DMS153 (cell line): ENCODE data around the gene MTCH1.

Experiments
- DNase-seq: peaks from one replicate; lab custom pipeline; 2025; lab: John Stamatoyannopoulos, UW

The MTCH1 gene

GRCh38 chr6:37017606-37018197 lies 31.7 kb upstream of the MTCH1 start:
- DNase-seq: no peak

DNA sequence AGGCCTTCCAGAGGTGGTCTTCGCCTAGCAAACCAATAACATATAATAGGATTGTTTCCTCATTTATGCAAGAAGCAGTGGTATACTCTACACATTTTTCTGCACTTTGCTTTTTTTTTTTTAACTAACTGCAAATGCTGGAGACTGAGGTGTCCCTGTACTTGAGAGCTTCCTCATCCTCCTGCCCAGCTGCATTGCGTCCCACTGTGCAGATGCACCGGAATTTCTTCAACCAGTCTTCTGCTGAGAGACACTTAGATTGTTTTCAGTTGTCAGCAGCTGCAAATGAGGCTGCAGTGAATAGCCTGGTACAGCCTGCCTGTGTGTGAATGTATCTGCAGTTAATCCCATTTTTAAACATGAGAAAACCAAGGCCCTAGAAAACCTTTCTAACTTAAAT lies 31.0 kb upstream of the MTCH1 start:
- DNase-seq: no peak

GRCh38 chr6:37015532-37015931 lies 29.5 kb upstream of the MTCH1 start:
- no peak for DNase-seq

DNA sequence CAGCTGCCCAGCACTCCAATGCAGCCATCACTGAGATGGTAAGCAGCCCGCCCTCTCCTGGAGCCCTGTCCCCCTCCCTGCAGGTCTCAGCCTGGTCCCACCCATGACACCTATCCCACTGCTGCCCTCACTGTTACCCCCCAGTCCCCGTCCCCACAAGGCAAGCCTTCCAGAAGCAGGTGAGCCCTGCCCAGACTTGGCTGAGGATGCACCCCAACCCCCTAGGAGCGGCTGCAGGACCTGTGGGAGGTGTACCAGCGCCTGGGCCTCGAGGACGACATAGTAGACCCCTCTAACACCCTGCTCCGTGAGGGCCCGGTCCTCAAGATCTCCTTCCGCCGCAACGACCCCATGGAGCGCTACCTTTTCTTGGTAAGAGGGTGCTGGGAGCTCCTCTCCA lies 28.7 kb upstream of the MTCH1 start:
- no peak for DNase-seq

GRCh38 chr6:37013516-37014491 lies 27.8 kb upstream of the MTCH1 start:
- DNase-seq: no peak

DNA sequence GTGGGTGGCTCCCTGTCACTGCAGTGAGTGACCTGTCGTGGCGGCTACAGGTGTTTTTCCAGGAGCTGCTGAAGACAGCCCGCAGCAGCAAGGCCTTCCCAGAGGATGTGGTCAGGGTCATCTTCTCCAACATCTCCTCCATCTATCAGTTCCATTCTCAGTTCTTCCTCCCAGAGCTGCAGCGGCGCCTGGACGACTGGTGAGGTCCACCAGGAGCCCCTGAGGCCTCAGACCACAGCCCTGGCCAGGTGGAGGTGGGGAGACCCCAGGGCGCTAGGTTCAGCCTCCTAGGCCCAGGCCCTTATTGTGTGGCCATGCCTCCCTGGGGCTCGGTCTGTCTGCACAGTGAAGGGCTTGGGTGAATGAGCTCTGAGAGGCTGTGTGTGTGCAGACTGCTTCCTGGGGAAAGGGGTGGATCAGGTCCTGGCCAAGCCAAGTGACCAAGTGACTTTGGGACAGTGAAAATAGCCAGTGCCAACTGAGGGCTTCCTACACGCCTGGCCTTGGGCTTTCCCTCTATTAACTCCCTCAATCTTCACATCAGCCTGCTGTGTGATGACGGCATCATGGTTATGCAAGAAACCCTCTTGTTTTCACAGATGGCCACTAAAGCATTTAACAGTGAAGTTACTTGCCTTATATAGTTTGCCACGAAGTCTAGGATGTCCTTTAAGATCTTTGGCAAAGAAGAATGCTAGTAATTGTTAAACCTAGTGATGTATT lies 25.8 kb upstream of the MTCH1 start:
- DNase-seq: no peak

GRCh38 chr6:37010402-37010892 lies 24.5 kb upstream of the MTCH1 start:
- DNase-seq: no peak

GRCh38 chr6:37008484-37009465 lies 22.8 kb upstream of the MTCH1 start:
- no peak for DNase-seq

GRCh38 chr6:37007340-37008043 lies 21.5 kb upstream of the MTCH1 start:
- no peak for DNase-seq

- DNase-seq: no peak
Observed at GRCh38 chr6:37006793-37007339, 20.9 kb upstream of the MTCH1 start.

DNA sequence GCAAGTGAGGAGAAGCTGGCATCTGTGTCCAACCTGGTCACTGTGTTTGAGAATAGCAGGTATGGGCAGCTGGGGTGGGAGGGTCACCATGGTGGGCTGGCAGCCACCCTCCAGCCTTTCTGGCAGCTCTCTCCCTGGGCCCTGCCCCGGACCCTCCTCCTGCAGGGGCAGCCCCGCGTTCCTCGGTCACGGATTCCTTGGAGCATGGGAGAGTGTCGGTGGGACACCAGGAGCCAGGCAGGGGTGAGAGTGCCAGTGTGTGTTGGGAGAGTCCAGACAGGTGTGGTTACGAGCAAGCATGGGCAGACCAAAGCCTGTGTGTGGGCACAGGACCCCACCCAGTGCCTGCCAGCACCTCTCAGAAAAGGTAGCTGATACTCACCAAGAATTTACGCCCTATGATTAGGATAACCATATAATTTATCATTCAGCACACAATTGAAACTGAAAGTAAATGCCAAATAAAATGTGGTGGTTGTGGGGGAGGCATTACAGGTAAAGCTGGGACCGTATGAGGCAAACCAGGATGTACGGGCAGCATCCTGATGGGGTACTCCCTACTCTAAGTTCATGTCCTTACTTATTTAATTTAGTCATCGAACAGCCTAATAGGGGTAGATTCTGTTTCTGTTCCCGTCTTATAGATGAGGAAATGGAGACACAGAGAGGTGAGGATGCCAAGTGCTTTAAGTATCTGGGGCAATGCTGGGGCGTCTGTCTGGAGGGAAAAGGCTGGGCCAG lies 20.0 kb upstream of the MTCH1 start:
- no peak for DNase-seq

DNA sequence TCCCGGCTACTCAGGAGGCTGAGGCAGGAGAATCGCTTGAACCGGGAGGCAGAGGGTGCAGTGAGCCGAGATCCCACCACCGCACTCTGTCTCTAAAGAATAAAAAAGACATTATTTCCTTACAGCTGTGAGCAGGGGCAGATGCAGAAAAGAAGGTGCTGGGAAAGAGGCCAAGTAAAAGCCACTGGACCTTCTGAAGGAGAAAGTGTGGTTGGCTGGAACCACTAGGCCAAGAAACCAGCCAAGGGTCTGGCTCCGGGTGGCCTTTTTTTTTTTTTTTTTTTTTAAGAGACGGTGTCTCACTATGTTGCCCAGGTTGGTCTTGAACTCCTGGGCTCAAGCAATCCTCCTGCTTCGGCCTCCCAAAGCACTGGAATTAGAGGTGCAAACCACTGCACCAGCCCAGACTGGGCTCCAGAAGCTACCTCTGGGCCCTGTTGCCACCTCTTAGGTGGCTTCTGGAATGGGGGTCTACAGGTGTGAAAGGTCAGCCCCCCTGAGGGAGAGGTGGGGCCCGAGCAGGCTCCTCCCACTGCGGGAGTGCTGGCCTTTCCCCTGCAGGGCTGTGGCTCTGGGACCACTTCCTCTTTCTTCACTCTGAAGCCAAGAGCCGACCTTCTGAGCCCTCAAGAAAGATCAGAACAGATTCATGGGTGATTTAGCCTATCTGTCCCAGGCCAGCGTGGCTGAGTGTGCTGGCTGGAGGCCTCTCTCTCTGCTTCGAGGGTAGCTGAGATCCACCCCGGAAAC lies 19.2 kb upstream of the MTCH1 start, which contains the start of gene FGD2:
Gene FGD2 (plus strand): TSS at position 595 of the 750 bp plus-strand sequence. CDS start 163 bp downstream, outside the sequence.
- no peak for DNase-seq

GRCh38 chr6:37004044-37004980 lies 18.3 kb upstream of the MTCH1 start:
- DNase-seq: no peak

- DNase-seq: no peak
Observed at GRCh38 chr6:36999751-37000125, 13.7 kb upstream of the MTCH1 start.

DNA sequence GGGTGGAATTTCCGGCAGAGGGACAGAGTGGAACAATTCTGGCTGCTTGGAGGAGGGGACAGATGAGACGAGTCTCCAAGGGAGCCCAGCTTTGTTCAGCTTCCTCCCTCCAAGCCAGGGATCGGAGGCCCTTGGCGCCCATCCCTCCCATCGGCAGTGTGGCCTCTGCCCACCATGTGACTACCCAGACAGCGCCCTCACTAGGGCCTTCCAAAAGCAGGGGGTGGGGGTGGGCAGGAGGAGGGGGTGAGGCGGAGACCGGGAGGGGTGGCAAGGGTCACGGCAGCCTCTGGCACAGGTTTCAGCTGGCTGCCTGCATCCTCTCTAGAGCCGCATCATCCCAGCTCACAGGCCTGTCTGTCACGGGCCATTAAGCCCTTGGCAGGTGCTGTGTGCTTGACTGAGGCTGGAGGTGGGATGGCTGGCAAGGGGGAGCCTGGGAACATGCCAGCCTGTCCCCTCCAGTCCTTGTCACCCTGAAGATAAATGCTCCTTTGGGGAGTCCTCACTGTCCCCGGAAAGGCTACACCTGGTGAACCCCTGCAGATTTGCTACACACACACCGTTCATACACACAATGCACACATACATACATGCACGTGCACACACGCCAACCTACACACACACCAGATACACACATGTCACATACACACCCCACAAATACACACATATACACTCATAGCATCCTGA lies 13.2 kb upstream of the MTCH1 start:
- no peak for DNase-seq

DNA sequence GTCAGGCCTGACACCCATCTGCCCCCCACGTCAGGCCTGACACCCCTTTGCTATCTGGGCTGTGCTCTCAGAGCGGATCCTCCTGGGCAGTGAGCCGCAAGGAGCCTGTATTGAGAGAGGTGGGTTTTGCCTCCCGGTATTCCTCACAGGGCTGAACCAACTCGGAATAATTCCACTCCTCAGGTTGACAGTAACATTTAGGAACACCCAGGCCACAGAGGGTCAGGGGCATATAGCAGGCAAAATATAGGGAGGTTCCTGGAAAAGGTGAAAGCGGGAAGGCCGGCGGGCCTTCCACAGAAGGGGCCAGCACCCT lies 12.7 kb upstream of the MTCH1 start:
- no peak for DNase-seq
